ENCODE data around the gene STARD13. TPM values are rescaled to one million over a fixed set of nuclear protein-coding genes. Genes with fewer than 3 reads are reported as not detected.

Gene STARD13
- total and polyA plus RNA-seq, 7 experiments from 2014 or later: 0.30 to 1.1 (median 0.73) TPM; not detected in 2

GRCh38 chr13:33087091-33087490 lies 198.5 kb downstream of the STARD13 start:
- Histone ChIP-seq H3K27ac (ENCODE audit: low read depth, low read length) (no peak overlapping the region), H3K9me3 (ENCODE audit: control insufficient read depth in 2 of 3, low read length in 3 of 3) (no peaks in the 10 kb centered on the region), H3K36me3 (ENCODE audit: control insufficient read depth in 2 of 3, insufficient read depth in 3 of 3, low read length in 3 of 3) (no peaks in the 10 kb centered on the region), H3K4me3 (ENCODE audit: low read length) (no peak overlapping the region), H3K4me1 (ENCODE audit: control insufficient read depth in 2 of 2, insufficient read depth in 2 of 2, low read length in 2 of 2) (no peaks in the 10 kb centered on the region), H3K27me3 (ENCODE audit: control insufficient read depth in 2 of 2, insufficient read depth in 2 of 2, low read length in 2 of 2) (no peaks in the 10 kb centered on the region)
- intact Hi-C loops (cut with micrococcal nuclease): no loop called here
- Mint-ChIP-seq H3K27me3 (peaks cover 0 to 40% (median 20%) of the 10 kb centered on the region in 5 donors), H3K4me1 (peaks cover 0 to 18% (median 0%) of the 10 kb centered on the region in 7 donors), H3K27ac (no peak overlapping the region), H3K9me3 (peaks cover 0 to 2% (median 0%) of the 10 kb centered on the region in 11 donors), H3K36me3 (no peaks in the 10 kb centered on the region), H3K4me3 (no peak overlapping the region)
- no peak for DNase-seq
- ATAC-seq: no peak
- CTCF ChIA-PET: no interaction called here
- POLR2A ChIA-PET: no interaction called here

GRCh38 chr13:33083054-33083453 lies 202.5 kb downstream of the STARD13 start:
- CTCF ChIA-PET: no interaction called here
- H3K9me3 Mint-ChIP-seq: peaks cover 0 to 2% (median 0%) of the 10 kb centered on the region in 11 donors
- H3K27ac Mint-ChIP-seq: no peak overlapping the region
- Histone ChIP-seq H3K27me3 (ENCODE audit: control insufficient read depth in 2 of 2, insufficient read depth in 2 of 2, low read length in 2 of 2) (peaks cover 0 to 6% of the 10 kb centered on the region in 2 donors), H3K36me3 (ENCODE audit: control insufficient read depth in 2 of 3, insufficient read depth in 3 of 3, low read length in 3 of 3) (no peaks in the 10 kb centered on the region), H3K9me3 (ENCODE audit: control insufficient read depth in 2 of 3, low read length in 3 of 3) (no peaks in the 10 kb centered on the region), H3K4me3 (ENCODE audit: low read length) (no peak overlapping the region), H3K27ac (ENCODE audit: low read depth, low read length) (no peak overlapping the region), H3K4me1 (ENCODE audit: control insufficient read depth in 2 of 2, insufficient read depth in 2 of 2, low read length in 2 of 2) (no peaks in the 10 kb centered on the region)
- POLR2A ChIA-PET: no interaction called here
- peaks cover 0 to 74% (median 37%) of the 10 kb centered on the region in 5 donors for H3K27me3 Mint-ChIP-seq
- peaks cover 0 to 24% (median 0%) of the 10 kb centered on the region in 7 donors for H3K4me1 Mint-ChIP-seq
- no peak overlapping the region for H3K4me3 Mint-ChIP-seq
- ATAC-seq: no peak
- DNase-seq: no peak
- H3K36me3 Mint-ChIP-seq: no peaks in the 10 kb centered on the region
- intact Hi-C loops (cut with micrococcal nuclease): no loop called here

- ChIA-PET CTCF (no interaction called here), POLR2A (no interaction called here)
- intact Hi-C loops (cut with micrococcal nuclease): no loop called here
- peaks cover 0 to 16% (median 0%) of the 10 kb centered on the region in 7 donors for H3K4me1 Mint-ChIP-seq
- ATAC-seq: no peak
- no peak for DNase-seq
- H3K27ac Mint-ChIP-seq: no peak overlapping the region
- H3K9me3 Mint-ChIP-seq: peaks cover 0 to 2% (median 0%) of the 10 kb centered on the region in 11 donors
- H3K27me3 Mint-ChIP-seq: peaks cover 0 to 61% (median 26%) of the 10 kb centered on the region in 5 donors
- Histone ChIP-seq H3K9me3 (ENCODE audit: control insufficient read depth in 2 of 3, low read length in 3 of 3) (no peaks in the 10 kb centered on the region), H3K36me3 (ENCODE audit: control insufficient read depth in 2 of 3, insufficient read depth in 3 of 3, low read length in 3 of 3) (no peaks in the 10 kb centered on the region), H3K4me3 (ENCODE audit: low read length) (no peak overlapping the region), H3K27ac (ENCODE audit: low read depth, low read length) (no peak overlapping the region), H3K4me1 (ENCODE audit: control insufficient read depth in 2 of 2, insufficient read depth in 2 of 2, low read length in 2 of 2) (no peaks in the 10 kb centered on the region), H3K27me3 (ENCODE audit: control insufficient read depth in 2 of 2, insufficient read depth in 2 of 2, low read length in 2 of 2) (peaks cover 0 to 6% of the 10 kb centered on the region in 2 donors)
- no peaks in the 10 kb centered on the region for H3K36me3 Mint-ChIP-seq
- no peak overlapping the region for H3K4me3 Mint-ChIP-seq
Observed at GRCh38 chr13:33081666-33082065, 203.9 kb downstream of the STARD13 start.

- ChIA-PET POLR2A (no interaction called here), CTCF (no interaction called here)
- ATAC-seq (no peak), DNase-seq (no peak)
- Histone ChIP-seq H3K4me3 (ENCODE audit: low read length) (no peak overlapping the region), H3K9me3 (ENCODE audit: control insufficient read depth in 2 of 3, low read length in 3 of 3) (no peaks in the 10 kb centered on the region), H3K27me3 (ENCODE audit: control insufficient read depth in 2 of 2, insufficient read depth in 2 of 2, low read length in 2 of 2) (peaks cover 0 to 6% of the 10 kb centered on the region in 2 donors), H3K36me3 (ENCODE audit: control insufficient read depth in 2 of 3, insufficient read depth in 3 of 3, low read length in 3 of 3) (no peaks in the 10 kb centered on the region), H3K27ac (ENCODE audit: low read depth, low read length) (no peak overlapping the region), H3K4me1 (ENCODE audit: control insufficient read depth in 2 of 2, insufficient read depth in 2 of 2, low read length in 2 of 2) (no peaks in the 10 kb centered on the region)
- Mint-ChIP-seq H3K4me1 (peaks cover 0 to 11% (median 0%) of the 10 kb centered on the region in 7 donors), H3K4me3 (no peak overlapping the region), H3K9me3 (peaks cover 0 to 2% (median 0%) of the 10 kb centered on the region in 11 donors), H3K27me3 (peaks cover 0 to 59% (median 22%) of the 10 kb centered on the region in 5 donors), H3K36me3 (no peaks in the 10 kb centered on the region), H3K27ac (no peak overlapping the region)
- intact Hi-C loops (cut with micrococcal nuclease): no loop called here
Observed at GRCh38 chr13:33080972-33081590, 204.5 kb downstream of the STARD13 start.

- H3K4me1 Mint-ChIP-seq: peaks cover 0 to 6% (median 0%) of the 10 kb centered on the region in 7 donors
- H3K27me3 Mint-ChIP-seq: peaks cover 0 to 54% (median 22%) of the 10 kb centered on the region in 5 donors
- POLR2A ChIA-PET: no interaction called here
- DNase-seq (no peak), ATAC-seq (no peak)
- peaks cover 0 to 1% (median 0%) of the 10 kb centered on the region in 11 donors for H3K9me3 Mint-ChIP-seq
- no peaks in the 10 kb centered on the region for H3K36me3 Mint-ChIP-seq
- H3K9me3 ChIP-seq (ENCODE audit: control insufficient read depth in 2 of 3, low read length in 3 of 3): no peaks in the 10 kb centered on the region
- no peak overlapping the region for H3K27ac ChIP-seq (ENCODE audit: low read depth, low read length)
- H3K4me1 ChIP-seq (ENCODE audit: control insufficient read depth in 2 of 2, insufficient read depth in 2 of 2, low read length in 2 of 2): no peaks in the 10 kb centered on the region
- CTCF ChIA-PET: no interaction called here
- no peak overlapping the region for H3K4me3 ChIP-seq (ENCODE audit: low read length)
- intact Hi-C loops (cut with micrococcal nuclease): no loop called here
- H3K4me3 Mint-ChIP-seq: no peak overlapping the region
- no peaks in the 10 kb centered on the region for H3K36me3 ChIP-seq (ENCODE audit: control insufficient read depth in 2 of 3, insufficient read depth in 3 of 3, low read length in 3 of 3)
- H3K27ac Mint-ChIP-seq: no peak overlapping the region
- H3K27me3 ChIP-seq (ENCODE audit: control insufficient read depth in 2 of 2, insufficient read depth in 2 of 2, low read length in 2 of 2): peaks cover 0 to 6% of the 10 kb centered on the region in 2 donors
Observed at GRCh38 chr13:33079960-33080359, 205.6 kb downstream of the STARD13 start.

DNA sequence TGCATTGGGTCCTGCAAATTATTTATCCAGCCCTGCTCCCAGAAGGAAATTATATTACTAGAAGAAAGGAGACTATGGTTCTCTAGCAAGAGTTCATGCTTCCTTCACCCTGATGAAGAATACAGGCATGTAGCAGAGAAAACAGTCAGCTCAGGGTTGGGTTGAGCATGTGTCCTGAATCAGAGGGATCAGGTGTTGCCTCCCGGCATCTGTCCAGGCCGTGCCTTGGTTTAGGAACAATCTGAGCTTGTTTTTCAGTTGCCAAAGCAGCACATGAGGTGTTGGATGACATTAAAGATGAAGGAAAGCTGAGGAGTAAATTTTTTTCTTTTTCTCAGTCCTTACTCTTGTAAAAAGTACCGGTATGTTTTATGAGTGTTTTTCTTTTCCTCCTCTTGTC lies 207.3 kb downstream of the STARD13 start:
- H3K9me3 ChIP-seq (ENCODE audit: control insufficient read depth in 2 of 3, low read length in 3 of 3): no peaks in the 10 kb centered on the region
- H3K36me3 ChIP-seq (ENCODE audit: control insufficient read depth in 2 of 3, insufficient read depth in 3 of 3, low read length in 3 of 3): no peaks in the 10 kb centered on the region
- H3K4me3 Mint-ChIP-seq: no peak overlapping the region
- H3K9me3 Mint-ChIP-seq: peaks cover 0 to under 1% (median 0%) of the 10 kb centered on the region in 11 donors
- H3K4me1 ChIP-seq (ENCODE audit: control insufficient read depth in 2 of 2, insufficient read depth in 2 of 2, low read length in 2 of 2): no peaks in the 10 kb centered on the region
- H3K27ac ChIP-seq (ENCODE audit: low read depth, low read length): no peak overlapping the region
- no peaks in the 10 kb centered on the region for H3K36me3 Mint-ChIP-seq
- peaks cover 0 to 47% (median 22%) of the 10 kb centered on the region in 5 donors for H3K27me3 Mint-ChIP-seq
- peaks cover 0 to 6% of the 10 kb centered on the region in 2 donors for H3K27me3 ChIP-seq (ENCODE audit: control insufficient read depth in 2 of 2, insufficient read depth in 2 of 2, low read length in 2 of 2)
- CTCF ChIA-PET: no interaction called here
- peaks cover 0 to 6% (median 0%) of the 10 kb centered on the region in 7 donors for H3K4me1 Mint-ChIP-seq
- no peak overlapping the region for H3K4me3 ChIP-seq (ENCODE audit: low read length)
- DNase-seq: no peak
- intact Hi-C loops (cut with micrococcal nuclease): no loop called here
- no peak for ATAC-seq
- no peak overlapping the region for H3K27ac Mint-ChIP-seq
- POLR2A ChIA-PET: no interaction called here

Measured in naive thymus-derived CD4-positive, alpha-beta T cell (primary cell).